Cardiac muscle cell (in vitro differentiated cells and primary cell): ENCODE results near the gene NCS1. TPM values are rescaled to one million over a fixed set of nuclear protein-coding genes. Genes with fewer than 3 reads are reported as not detected.
A peak's percentile ranks its signal among the peaks of the same experiment; 100 is the strongest.

Source experiments
- DNase-seq, 2 donors: peaks; one replicate each; pipeline versions ENCODE4 v3.0.0 to v3.0.0-alpha.2; 2010 to 2017; ENCODE audit warnings: low read depth in 1 of 2, low spot score in 1 of 2
- H3K27ac ChIP-seq: fragments of 200-600 bp; sonication (generic); 2 replicates; pipeline ENCODE4 v1.5.1; 2016
- H3K27me3 ChIP-seq: fragments of 200-600 bp; sonication (generic); 2 replicates; pipeline ENCODE4 v1.6.0; 2016; ENCODE audit warnings: control low read depth
- H3K36me3 ChIP-seq: fragments of 200-600 bp; sonication (generic); 2 replicates; pipeline ENCODE4 v1.5.1; 2016; ENCODE audit warnings: control low read depth
- H3K4me1 ChIP-seq: fragments of 200-600 bp; sonication (generic); 2 replicates; pipeline ENCODE4 v1.8.1; 2017; ENCODE audit warnings: low read depth, mild to moderate bottlenecking, mixed run types
- H3K4me3 ChIP-seq: fragments of 200-600 bp; sonication (generic); 2 replicates; pipeline ENCODE4 v1.5.1; 2016; ENCODE audit warnings: mild to moderate bottlenecking
- H3K9me3 ChIP-seq: fragments of 200-600 bp; sonication (generic); 2 replicates; pipeline ENCODE4 v1.5.1; 2017; ENCODE audit warnings: low read depth, mild to moderate bottlenecking, control low read depth
- polyA plus RNA-seq: library from polyadenylated mRNA; unstranded; fragments of >200 nt; fragmentation: Nextera tagmentation; extraction: Ambion mirVana; gene quantifications from 2 replicates; pipeline ENCODE4 v1.2.1, GENCODE V29; 2016
- total RNA-seq: library from RNA; depleted of rRNA; stranded (reverse); fragments of >200 nt; gene quantifications from 2 replicates; pipeline ENCODE4 v1.2.3, GENCODE V29; 2016
- TF ChIP-seq, protein P1 (sequence below): IDR thresholded peaks from 2 replicates; pipeline ENCODE4 v1.5.1; 2012; ENCODE audit warnings: low read depth, mild to moderate bottlenecking, low read length

Gene NCS1
- total and polyA plus RNA-seq, 2 experiments from 2014 or later = 48.3 to 55.7 TPM

GRCh38 chr9:130128733-130129431, 43.3 kb upstream of the NCS1 start:
- Histone ChIP-seq H3K9me3 (no peaks in the 10 kb centered on the region), H3K27me3 (no peaks in the 10 kb centered on the region), H3K4me1 (peaks cover 20% of the 10 kb centered on the region), H3K4me3 (no peak overlapping the region), H3K27ac (peak overlapping the region; percentile 93), H3K36me3 (no peaks in the 10 kb centered on the region)
- peak; percentile 70 to 82 for DNase-seq
- TF ChIP-seq, protein P1, sequence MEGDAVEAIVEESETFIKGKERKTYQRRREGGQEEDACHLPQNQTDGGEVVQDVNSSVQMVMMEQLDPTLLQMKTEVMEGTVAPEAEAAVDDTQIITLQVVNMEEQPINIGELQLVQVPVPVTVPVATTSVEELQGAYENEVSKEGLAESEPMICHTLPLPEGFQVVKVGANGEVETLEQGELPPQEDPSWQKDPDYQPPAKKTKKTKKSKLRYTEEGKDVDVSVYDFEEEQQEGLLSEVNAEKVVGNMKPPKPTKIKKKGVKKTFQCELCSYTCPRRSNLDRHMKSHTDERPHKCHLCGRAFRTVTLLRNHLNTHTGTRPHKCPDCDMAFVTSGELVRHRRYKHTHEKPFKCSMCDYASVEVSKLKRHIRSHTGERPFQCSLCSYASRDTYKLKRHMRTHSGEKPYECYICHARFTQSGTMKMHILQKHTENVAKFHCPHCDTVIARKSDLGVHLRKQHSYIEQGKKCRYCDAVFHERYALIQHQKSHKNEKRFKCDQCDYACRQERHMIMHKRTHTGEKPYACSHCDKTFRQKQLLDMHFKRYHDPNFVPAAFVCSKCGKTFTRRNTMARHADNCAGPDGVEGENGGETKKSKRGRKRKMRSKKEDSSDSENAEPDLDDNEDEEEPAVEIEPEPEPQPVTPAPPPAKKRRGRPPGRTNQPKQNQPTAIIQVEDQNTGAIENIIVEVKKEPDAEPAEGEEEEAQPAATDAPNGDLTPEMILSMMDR = no peak

- no peaks in the 10 kb centered on the region for H3K27me3 ChIP-seq
- peaks cover 20% of the 10 kb centered on the region for H3K4me1 ChIP-seq
- TF ChIP-seq, protein P1 = no peak
- DNase-seq = peak in 1 of 2 donors; percentile 34
- H3K4me3 ChIP-seq = no peak overlapping the region
- H3K36me3 ChIP-seq = no peaks in the 10 kb centered on the region
- H3K9me3 ChIP-seq = no peaks in the 10 kb centered on the region
- peak overlapping the region; percentile 93 for H3K27ac ChIP-seq
These were observed 42.7 kb upstream of the NCS1 start for GRCh38 chr9:130129432-130130061.

DNA sequence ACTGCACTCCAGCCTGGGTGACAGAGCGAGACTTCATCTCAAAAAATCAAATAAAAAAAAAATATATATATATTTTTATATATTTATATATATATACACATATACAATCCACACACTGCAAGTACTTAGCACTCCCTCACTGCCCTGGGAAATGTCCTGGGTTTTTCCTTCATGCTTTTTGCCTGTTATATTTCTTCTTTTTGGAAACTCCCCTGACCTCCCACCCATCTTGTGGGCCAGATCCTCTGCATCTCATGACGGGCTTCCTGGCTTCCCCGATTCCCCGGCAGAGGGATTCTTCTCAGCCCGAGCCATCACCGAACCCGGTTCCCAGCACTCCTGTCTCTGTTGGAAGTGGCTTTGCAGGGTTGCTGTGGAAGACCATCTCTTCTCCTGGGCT, 39.5 kb upstream of the NCS1 start:
- H3K36me3 ChIP-seq = no peaks in the 10 kb centered on the region
- no peak overlapping the region for H3K4me3 ChIP-seq
- DNase-seq = no peak
- H3K4me1 ChIP-seq = peaks cover 27% of the 10 kb centered on the region
- H3K27me3 ChIP-seq = no peaks in the 10 kb centered on the region
- H3K27ac ChIP-seq = no peak overlapping the region
- TF ChIP-seq, protein P1 = no peak
- no peaks in the 10 kb centered on the region for H3K9me3 ChIP-seq

DNA sequence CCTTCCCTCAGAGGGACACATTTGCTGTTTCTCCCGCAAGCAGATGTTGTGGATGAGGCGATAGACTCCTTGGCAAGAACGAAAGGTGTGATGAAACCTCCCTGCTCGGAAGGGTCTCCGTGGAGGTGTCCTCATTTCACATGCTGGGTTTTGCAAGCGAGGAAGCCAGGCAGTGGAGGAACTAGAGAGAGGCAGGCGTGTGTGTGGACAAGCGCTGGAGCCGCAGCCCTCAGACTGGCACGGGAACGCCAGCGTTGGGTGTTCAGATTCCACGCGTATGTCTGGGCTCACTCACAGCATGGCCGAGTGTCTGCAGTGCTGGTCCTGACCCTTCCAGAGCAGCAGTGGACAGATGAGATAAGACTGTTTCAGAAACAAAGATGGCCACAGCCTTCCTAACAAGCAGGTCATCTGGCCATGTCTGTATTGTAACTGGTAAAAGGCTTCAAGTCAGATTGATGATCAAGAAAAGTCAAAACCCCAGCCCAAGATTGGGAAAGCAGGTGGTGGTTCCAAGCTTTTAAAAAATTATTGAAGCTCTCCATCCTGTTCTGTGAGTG, 35.0 kb upstream of the NCS1 start:
- Histone ChIP-seq H3K27me3 (no peaks in the 10 kb centered on the region), H3K9me3 (no peaks in the 10 kb centered on the region), H3K4me1 (peaks cover 30% of the 10 kb centered on the region), H3K27ac (peak overlapping the region; percentile 13), H3K36me3 (no peaks in the 10 kb centered on the region), H3K4me3 (no peak overlapping the region)
- TF ChIP-seq, protein P1 = no peak
- no peak for DNase-seq

DNA sequence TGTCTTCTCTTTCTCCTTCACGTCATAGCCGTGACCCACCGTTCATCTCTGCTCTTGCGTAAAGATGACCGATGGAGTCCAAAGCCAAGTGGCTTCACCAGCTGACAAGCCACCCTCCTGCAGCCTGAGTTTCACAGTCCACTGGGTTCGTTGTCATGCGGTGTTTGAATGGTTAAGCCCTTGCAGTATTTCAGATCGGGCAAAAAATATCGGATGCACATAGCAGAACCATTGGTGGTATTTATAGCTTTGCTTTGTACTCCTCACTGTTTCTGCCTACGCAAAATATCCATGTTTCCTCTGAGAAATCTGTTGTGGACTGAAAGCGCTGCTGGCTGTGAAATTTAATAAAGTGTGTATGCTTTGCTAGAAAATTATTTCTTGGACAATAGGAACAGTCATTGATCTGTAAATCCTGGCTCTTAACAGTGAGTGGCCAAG, 34.5 kb upstream of the NCS1 start:
- Histone ChIP-seq H3K36me3 (no peaks in the 10 kb centered on the region), H3K9me3 (no peaks in the 10 kb centered on the region), H3K27me3 (no peaks in the 10 kb centered on the region), H3K4me1 (peaks cover 33% of the 10 kb centered on the region), H3K27ac (no peak overlapping the region), H3K4me3 (no peak overlapping the region)
- DNase-seq = no peak
- TF ChIP-seq, protein P1 = no peak
